Effector memory CD4-positive, alpha-beta T cell (primary cell): ENCODE results near the gene TOGARAM2.

Source experiments
- DNase-seq, 3 donors: peaks; one replicate each; pipeline ENCODE4 v3.0.0-alpha.2; 2020
- H3K27ac ChIP-seq: 2 replicates; pipeline ENCODE4 v1.7.0; 2013; ENCODE audit warnings: mild to moderate bottlenecking, low read length, moderate library complexity; ENCODE audit not compliant: insufficient read depth, poor library complexity, severe bottlenecking
- H3K27me3 ChIP-seq: replicated peaks from 2 replicates; pipeline ENCODE4 v1.7.0; 2013; ENCODE audit warnings: mild to moderate bottlenecking, low read length; ENCODE audit not compliant: insufficient read depth, control insufficient read depth, poor library complexity, severe bottlenecking
- H3K36me3 ChIP-seq: 2 replicates; pipeline ENCODE4 v1.7.0; 2013; ENCODE audit warnings: mild to moderate bottlenecking, low read length, moderate library complexity; ENCODE audit not compliant: control insufficient read depth, insufficient read depth
- H3K4me1 ChIP-seq: 2 replicates; pipeline ENCODE4 v1.7.0; 2013; ENCODE audit warnings: low read length, mild to moderate bottlenecking; ENCODE audit not compliant: control insufficient read depth, insufficient read depth, poor library complexity, severe bottlenecking
- H3K4me3 ChIP-seq: 2 replicates; pipeline ENCODE4 v1.7.0; 2013; ENCODE audit warnings: low read length, low read depth, mild to moderate bottlenecking; ENCODE audit not compliant: insufficient read depth, poor library complexity, severe bottlenecking
- H3K9me3 ChIP-seq: 2 replicates; pipeline ENCODE4 v1.7.0; 2013; ENCODE audit warnings: mild to moderate bottlenecking, low read length, moderate library complexity; ENCODE audit not compliant: control insufficient read depth

The TOGARAM2 gene

GRCh38 chr2:29066271-29066860 is 85.3 kb downstream of the TOGARAM2 start:
- H3K36me3 ChIP-seq, result no peaks in the 10 kb centered on the region
- H3K27me3 ChIP-seq, result no peaks in the 10 kb centered on the region
- no peaks in the 10 kb centered on the region for H3K9me3 ChIP-seq
- no peaks in the 10 kb centered on the region for H3K4me1 ChIP-seq
- no peak overlapping the region for H3K4me3 ChIP-seq
- DNase-seq, result no peak
- H3K27ac ChIP-seq, result no peak overlapping the region

DNA sequence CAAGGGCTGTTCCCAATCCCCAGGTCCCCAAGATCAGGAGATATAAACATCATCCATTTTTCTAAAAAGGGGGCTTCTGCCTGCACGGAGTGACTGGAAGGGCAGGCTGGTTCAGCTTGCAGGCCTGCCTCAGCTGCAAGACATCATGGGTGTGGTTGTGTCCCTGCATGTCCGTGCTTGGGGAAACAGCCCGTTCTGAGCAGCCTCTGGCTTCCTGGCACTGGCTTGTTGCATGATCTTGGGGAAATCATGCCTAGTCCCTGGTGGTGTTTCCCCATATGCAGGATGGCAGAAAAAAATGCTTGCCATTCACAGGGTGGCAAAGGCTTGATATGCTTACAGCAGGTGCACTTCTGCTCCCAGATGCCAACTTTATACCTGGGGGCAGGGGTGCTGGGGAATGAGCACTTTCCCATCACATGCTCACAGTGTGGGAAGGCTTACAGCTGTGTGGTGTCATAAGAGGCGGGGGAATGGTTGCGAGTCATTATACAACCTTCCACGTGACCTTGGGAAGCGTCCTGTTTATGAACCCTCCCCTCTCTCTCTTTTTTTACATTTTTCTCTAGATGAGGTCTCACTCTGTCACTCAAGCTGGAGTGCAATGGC is 86.0 kb downstream of the TOGARAM2 start:
- Histone ChIP-seq H3K27me3 (no peaks in the 10 kb centered on the region), H3K27ac (no peak overlapping the region), H3K4me1 (no peaks in the 10 kb centered on the region), H3K4me3 (no peak overlapping the region), H3K9me3 (no peaks in the 10 kb centered on the region), H3K36me3 (no peaks in the 10 kb centered on the region)
- DNase-seq, result no peak

GRCh38 chr2:29068513-29068912 is 87.4 kb downstream of the TOGARAM2 start:
- no peaks in the 10 kb centered on the region for H3K4me1 ChIP-seq
- no peak overlapping the region for H3K27ac ChIP-seq
- H3K36me3 ChIP-seq, result no peaks in the 10 kb centered on the region
- H3K4me3 ChIP-seq, result no peak overlapping the region
- no peak for DNase-seq
- H3K9me3 ChIP-seq, result no peaks in the 10 kb centered on the region
- no peaks in the 10 kb centered on the region for H3K27me3 ChIP-seq

DNA sequence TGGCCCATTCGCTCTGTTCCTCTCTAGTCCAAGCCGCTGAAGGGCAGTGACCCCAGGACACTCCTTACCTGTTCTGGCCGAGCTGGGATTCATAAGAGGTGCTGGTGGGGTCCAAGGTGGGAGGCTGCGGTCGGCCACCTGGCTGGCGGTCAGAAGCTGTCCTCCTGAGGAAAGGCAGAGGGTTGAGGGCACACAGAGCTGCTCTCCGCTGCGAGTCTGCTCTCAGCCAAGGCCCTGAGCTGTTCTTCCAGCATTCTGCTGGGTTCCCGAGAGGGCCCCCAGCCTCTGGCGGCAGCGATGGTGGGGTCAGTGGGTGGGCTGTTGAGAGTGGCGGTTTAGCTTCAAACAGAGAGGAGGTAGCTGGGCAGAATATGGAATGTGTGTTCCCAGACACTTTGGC is 89.4 kb downstream of the TOGARAM2 start:
- no peaks in the 10 kb centered on the region for H3K27me3 ChIP-seq
- no peaks in the 10 kb centered on the region for H3K9me3 ChIP-seq
- H3K4me1 ChIP-seq, result no peaks in the 10 kb centered on the region
- H3K4me3 ChIP-seq, result no peak overlapping the region
- DNase-seq, result no peak
- no peak overlapping the region for H3K27ac ChIP-seq
- no peaks in the 10 kb centered on the region for H3K36me3 ChIP-seq

DNA sequence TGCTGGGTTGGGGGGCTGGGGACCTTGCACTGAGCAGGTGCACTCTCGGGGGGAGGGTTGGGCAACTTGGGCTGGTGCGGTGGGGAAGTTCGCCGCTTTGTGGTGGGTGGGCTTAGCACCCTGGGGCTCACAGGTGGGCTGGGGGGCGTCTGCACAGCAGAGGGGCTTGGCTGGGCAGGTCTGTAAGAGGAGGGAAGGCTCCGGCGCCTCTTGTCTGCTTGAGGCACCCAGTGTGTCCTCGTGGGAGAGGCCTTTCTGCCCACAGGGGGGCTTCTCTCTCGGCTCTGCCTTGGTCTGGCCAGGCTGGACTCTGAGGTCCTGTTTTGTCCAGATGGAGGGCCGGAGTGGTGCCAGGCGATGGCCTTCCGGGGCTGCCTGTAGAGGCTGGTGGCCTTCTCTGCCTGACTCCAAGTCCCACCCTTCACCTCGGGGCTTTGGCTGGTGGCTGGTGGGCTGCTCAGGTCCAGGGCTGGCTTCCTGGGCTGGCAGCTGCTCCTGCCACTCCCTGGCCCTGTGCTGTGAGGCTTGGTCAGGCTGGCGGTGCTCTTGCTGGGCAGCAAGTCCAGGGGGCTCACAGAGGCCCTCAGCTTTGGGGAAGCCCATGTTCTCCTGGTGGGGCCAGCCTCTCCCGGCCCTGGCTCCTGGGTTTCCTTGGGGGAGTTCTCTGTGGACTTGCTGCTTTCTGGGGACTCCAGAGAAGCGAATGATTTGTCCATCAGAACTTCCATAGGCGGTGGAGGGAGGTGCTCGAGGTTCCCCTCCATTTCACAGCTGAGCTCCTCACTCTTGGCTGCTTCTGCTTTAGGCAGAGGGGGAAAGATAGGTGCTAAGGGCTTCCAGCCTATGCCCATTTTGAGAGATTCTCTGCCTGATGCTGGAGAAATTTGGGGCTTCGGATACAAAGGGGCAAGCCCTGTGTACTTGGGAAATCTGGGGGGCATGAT is 90.2 kb downstream of the TOGARAM2 start:
- DNase-seq, result no peak
- Histone ChIP-seq H3K27me3 (no peaks in the 10 kb centered on the region), H3K4me3 (no peak overlapping the region), H3K9me3 (no peaks in the 10 kb centered on the region), H3K27ac (no peak overlapping the region), H3K4me1 (no peaks in the 10 kb centered on the region), H3K36me3 (no peaks in the 10 kb centered on the region)

GRCh38 chr2:29072251-29072650 is 91.2 kb downstream of the TOGARAM2 start:
- no peaks in the 10 kb centered on the region for H3K27me3 ChIP-seq
- H3K4me3 ChIP-seq, result no peak overlapping the region
- H3K9me3 ChIP-seq, result no peaks in the 10 kb centered on the region
- no peaks in the 10 kb centered on the region for H3K36me3 ChIP-seq
- H3K4me1 ChIP-seq, result no peaks in the 10 kb centered on the region
- no peak for DNase-seq
- H3K27ac ChIP-seq, result no peak overlapping the region

GRCh38 chr2:29072971-29073725 is 92.0 kb downstream of the TOGARAM2 start:
- Histone ChIP-seq H3K27ac (no peak overlapping the region), H3K9me3 (no peaks in the 10 kb centered on the region), H3K4me3 (no peak overlapping the region), H3K27me3 (no peaks in the 10 kb centered on the region), H3K36me3 (no peaks in the 10 kb centered on the region), H3K4me1 (no peaks in the 10 kb centered on the region)
- no peak for DNase-seq

GRCh38 chr2:29073933-29074332 is 92.8 kb downstream of the TOGARAM2 start:
- no peak for DNase-seq
- H3K9me3 ChIP-seq, result no peaks in the 10 kb centered on the region
- H3K27me3 ChIP-seq, result no peaks in the 10 kb centered on the region
- no peaks in the 10 kb centered on the region for H3K36me3 ChIP-seq
- no peaks in the 10 kb centered on the region for H3K4me1 ChIP-seq
- no peak overlapping the region for H3K27ac ChIP-seq
- H3K4me3 ChIP-seq, result no peak overlapping the region

DNA sequence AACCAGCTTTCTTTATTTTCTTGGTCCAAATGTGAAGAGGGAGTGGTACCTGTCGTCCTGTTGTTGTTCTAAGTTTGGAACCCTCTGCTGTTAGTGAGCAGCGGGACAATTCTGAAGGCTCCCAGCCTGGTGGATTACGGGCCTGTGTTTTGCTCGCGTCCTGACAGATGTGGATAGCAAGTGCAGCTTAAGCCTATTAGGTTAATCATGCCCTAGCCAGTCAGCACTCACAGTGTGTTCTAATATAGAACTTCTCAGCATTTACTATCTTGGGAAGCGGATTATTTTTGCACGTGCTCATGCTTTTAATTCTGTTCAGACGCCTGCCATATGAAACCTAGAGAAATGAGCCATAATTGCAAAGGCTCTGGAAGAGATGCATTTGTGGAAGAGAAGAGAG is 93.3 kb downstream of the TOGARAM2 start, which contains the start of gene PCARE:
Gene PCARE (minus strand): TSS at position 113 of the 400 bp plus-strand sequence. CDS start 262 bp downstream, outside the sequence.
- DNase-seq, result no peak
- Histone ChIP-seq H3K4me1 (no peaks in the 10 kb centered on the region), H3K27ac (no peak within 1 kb of the TSS), H3K9me3 (no peaks in the 10 kb centered on the region), H3K36me3 (no peaks in the 10 kb centered on the region), H3K4me3 (no peak within 1 kb of the TSS), H3K27me3 (no peaks in the 10 kb centered on the region)
